Spleen (tissue), 7 donors: ENCODE data around the gene SYNE2.

ENCODE experiments used
- POLR2A ChIP-seq, 3 donors: fragments of 450-650 bp; IDR thresholded peaks; one replicate each; pipeline ENCODE4 v1.5.1; 2017; ENCODE audit warnings: antibody characterized with exemption in 3 of 3, mild to moderate bottlenecking in 1 of 3
- TF ChIP-seq, protein P1 (sequence below), 11 experiments: fragments of 200-600 bp in 7 of 11; fragments of 450-650 bp in 4 of 11; sonication (generic) in 4 of 11; IDR thresholded peaks in 8 of 11; conservative IDR thresholded peaks in 3 of 11; 1 replicate in 7 of 11; 2 replicates in 4 of 11; pipeline versions ENCODE4 v1.4.0 to v1.8.0; 2016 to 2021; ENCODE audit warnings: antibody characterized with exemption in 11 of 11, inconsistent platforms in 4 of 11, mild to moderate bottlenecking in 1 of 11
- donor health status: DM: no; HTN: no; CAD: no; lungs with moderate emphysema.
- donor health status: DM: no; HTN: no; CAD: no.
- donor health status: DM: no; HTN: no; CAD: no.

DNA sequence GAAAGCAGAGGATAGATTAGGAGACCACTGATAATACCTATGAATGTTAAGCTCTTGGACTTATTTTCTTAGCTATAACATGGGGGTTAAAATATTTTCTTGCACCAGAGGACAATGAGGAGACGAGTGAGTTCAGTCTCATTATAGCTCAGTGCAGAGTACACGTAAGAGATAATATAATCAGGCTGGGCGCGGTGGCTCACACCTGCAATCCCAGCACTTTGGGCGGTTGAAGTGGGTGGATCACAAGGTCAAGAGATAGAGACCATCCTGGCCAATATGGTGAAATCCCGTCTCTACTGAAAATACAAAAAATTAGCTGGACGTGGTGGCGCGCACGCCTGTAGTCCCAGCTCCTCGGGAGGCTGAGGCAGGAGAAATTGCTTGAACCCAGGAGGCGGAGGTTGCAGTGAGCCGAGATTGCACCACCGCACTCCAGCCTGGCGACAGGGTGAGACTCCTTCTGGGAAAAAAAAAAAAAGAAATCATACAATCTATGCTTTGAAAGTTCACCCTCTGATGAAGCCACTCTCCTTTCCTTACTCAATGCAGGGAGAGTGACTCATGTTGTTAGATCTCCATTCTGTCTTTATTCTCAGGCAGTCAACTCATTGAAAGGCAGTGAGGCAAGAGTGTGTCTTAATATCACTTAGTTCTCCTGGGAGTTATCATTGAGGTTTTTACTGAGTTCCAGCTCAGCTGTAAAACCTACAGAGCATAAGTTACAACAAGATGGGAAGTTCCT is 134.2 kb downstream of the SYNE2 start:
- TF ChIP-seq, protein P1, sequence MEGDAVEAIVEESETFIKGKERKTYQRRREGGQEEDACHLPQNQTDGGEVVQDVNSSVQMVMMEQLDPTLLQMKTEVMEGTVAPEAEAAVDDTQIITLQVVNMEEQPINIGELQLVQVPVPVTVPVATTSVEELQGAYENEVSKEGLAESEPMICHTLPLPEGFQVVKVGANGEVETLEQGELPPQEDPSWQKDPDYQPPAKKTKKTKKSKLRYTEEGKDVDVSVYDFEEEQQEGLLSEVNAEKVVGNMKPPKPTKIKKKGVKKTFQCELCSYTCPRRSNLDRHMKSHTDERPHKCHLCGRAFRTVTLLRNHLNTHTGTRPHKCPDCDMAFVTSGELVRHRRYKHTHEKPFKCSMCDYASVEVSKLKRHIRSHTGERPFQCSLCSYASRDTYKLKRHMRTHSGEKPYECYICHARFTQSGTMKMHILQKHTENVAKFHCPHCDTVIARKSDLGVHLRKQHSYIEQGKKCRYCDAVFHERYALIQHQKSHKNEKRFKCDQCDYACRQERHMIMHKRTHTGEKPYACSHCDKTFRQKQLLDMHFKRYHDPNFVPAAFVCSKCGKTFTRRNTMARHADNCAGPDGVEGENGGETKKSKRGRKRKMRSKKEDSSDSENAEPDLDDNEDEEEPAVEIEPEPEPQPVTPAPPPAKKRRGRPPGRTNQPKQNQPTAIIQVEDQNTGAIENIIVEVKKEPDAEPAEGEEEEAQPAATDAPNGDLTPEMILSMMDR (IDR thresholded peaks at IDR 0.05 in 8 of 11, conservative IDR thresholded peaks at IDR 0.05 in 3 of 11) = no peak
- TF ChIP-seq POLR2A (IDR thresholded peaks at IDR 0.05) = no peak
